HG03045 (cell line): ENCODE results near the gene AFAP1L2.

ENCODE experiments used
- ATAC-seq: cut with Tn5 transposase; IDR thresholded peaks from one replicate; pipeline ENCODE4 v1.9.1; 2021; ENCODE audit warnings: mild to moderate bottlenecking, moderate library complexity; ENCODE audit not compliant: unreplicated experiment

The AFAP1L2 gene

DNA sequence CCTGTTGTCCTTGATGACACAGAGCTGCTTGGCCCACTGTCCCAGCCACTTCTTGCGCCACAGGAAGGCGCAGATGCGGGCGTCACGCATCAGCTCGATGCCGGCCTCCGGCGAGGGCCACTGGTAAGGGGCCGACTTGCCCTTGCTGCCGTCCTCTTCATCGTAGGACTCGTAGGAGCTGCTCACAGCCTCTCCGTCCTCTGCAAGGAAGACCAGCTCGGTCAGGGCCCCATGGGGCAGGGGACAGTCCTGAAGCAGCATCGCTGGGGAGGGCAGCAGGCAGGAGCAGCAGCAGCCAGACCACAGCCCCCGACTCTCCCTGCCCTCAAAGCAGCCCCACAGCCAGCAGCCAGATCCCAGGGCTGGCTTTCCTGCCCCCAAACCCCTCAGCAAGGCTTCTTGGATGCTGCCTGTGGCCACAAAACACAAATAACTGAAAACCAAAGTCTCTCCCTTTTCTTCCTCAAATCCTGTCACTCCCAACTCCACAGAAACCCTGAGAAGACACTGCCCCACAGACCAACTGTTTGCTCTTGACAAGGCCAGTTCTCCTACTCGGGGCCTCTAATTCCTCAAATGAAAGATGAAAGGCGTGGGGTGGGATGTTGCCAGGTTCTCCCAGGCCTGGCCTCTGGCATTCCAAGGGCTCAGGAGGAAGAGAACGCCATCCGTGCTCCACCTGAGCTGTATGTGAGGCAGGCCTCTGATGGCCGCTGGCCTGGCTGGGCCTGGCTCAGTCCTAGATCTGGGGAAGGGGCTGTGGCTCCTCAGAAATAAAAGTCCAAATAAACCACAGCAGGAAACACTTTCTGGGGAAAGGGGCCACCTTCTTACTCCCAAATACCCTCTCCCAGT, 88.5 kb downstream of the AFAP1L2 start:
- no peak for ATAC-seq

DNA sequence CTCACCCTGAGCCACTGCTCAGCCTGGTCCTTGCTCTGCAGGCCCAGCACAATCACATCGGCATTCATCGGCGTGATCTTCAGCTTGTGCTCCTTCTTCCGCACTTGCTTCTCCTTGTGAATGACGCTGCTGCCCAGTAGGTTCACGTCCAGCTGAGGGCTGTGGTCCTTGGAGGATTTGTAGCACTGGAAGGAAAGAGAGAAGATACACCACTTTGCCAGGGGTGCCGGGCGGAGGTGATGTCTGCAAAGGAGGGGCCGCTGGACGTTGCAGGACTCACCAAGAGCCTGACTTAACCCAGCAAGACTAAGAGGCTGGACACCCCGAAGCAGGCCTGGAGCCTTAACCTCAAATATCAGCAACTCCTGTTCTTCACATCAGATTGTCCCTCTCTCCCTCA, 90.4 kb downstream of the AFAP1L2 start:
- ATAC-seq, result no peak

DNA sequence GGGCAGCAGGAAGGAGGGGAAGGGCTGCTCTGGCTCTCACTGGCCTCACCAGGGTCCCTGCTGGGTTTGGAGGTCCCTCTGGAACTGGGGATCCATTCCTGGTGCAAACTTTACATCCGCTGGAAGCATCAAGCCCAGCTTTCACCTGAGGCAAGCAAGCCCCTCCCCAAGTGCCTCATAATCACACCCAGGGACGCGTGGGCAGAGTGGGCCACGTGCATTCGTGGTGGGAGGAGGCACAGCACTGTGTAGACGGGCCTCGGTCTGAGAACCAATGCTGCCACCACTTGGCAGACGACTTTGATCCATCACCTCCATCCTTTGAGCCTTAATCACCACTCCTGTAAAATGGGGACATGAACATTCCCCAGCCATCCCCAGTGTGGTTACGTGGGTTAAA, 91.2 kb downstream of the AFAP1L2 start:
- ATAC-seq, result no peak

DNA sequence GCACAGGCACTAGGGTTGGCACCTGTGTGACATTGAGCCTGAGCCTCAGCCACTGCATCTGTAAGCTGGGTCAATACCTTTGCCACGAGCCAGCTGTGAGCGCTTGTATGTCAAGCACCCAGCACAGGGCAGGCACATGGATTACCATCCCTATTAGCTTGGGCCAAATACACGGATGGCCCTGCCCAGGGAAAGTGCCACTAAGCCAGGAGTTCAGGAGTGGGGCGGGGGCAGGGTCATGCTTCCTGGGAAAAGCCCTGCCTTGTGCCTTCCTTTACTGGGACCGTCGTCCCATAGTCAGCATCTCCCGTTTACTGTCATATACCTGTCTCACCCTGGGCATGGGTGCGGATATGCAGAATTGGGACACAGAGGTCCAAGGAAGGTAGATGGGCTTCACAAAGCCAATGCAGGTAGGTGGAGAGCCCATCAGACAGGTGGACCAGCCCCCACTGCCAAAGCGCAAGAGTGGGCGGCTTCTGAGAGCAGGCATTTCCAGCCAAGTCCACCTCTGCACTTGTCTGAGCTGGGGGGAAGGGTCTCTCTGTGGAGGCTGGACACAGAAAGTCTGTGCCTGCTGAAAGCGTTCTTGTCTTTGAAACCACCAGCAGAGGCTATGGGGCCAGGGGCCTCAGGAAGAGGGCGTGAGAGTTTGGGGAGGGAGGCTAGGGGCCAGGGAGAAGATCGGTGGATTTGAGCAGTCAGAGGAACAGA, 92.6 kb downstream of the AFAP1L2 start:
- ATAC-seq, result no peak

DNA sequence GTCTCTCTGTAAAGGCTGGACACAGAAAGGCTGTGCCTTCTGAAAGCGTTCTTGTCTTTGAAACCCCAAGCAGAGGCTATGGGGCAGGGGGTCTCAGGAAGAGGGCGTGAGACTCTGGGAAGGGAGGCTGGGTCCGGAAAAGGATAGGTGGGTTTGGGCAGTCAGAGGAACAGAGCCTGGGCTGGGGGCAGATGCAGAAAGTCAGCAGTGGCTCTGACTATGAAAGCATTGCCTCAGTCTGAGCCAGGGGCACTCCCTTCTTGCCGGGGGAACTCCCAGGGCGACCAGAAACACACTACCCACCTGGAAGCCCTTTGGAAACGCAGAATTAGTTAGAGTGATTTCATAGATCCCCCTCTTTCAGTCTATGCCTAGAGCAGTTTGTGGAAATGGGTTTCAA, 93.3 kb downstream of the AFAP1L2 start:
- ATAC-seq, result no peak

DNA sequence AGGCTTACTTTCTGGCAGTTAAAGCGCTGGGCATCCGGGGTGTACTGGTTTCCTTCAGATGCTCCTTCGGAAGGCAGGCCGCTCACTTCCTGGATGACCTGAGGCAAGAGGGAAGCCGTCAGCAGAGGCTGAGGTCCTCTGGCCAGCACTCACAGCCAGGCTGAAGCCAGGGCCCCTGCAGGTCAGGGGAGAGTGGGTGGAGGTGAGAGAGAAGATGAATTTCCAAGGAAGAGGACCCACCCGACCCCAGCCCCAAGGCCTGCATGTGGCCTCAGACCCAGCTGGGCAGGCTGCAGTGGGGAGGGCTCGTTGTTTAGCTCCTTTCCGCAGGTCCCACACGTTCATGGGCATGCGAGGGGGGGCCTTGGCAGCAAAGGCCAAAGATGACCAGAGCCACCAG, 94.0 kb downstream of the AFAP1L2 start:
- no peak for ATAC-seq

DNA sequence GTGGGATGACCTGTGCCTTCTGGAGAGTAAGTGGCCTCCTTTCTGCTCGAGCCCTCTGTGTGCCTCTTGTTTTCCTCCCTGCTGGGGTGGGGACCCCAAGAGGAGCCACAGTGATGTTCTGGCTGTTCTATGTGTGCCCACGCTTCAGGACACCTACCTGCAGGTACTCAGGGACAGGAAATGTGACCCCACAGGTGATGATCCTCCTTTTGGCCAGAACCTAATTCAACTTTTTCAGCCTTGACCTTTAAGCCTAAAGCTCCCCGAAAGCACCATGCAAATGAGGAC, 95.0 kb downstream of the AFAP1L2 start:
- no peak for ATAC-seq

DNA sequence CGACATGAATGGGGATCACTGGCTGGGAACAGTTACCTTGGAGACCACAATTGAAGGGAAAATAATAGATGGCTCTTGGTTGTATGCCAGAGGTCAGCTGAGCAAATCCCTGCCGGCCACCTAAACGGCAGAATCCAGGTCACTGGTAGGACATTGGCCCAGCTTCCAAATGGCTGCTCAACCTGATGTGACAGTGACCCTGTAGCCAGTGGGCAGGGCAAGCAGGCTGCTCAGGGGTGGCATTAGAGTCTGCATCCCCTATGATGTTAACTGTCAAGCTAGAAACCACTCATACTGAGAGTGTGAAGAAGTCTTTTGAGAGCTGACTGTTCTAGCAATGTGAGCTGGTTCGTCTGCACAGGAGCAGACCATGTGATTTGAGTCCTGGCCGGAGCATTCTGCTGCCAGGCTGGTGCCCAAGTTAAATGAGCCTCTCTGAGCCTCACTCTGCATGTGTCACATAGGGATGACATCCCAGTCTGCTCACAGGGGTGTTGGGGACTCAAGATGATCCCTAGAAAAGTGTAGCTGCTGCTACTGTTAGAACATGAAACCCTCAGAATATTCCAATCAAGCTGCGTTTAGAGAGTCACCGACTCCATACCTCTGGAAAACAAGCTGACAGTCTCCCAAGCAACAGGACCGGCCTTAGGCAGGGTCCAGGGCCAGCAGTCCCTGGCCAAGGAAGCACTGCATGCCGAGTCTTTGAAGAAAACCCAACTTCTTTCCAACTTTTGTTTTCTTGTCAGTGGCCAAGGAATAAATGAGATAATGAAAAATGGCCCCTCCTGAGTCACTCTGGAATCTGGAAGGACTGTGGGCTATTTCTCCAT, 95.6 kb downstream of the AFAP1L2 start:
- ATAC-seq, result no peak

DNA sequence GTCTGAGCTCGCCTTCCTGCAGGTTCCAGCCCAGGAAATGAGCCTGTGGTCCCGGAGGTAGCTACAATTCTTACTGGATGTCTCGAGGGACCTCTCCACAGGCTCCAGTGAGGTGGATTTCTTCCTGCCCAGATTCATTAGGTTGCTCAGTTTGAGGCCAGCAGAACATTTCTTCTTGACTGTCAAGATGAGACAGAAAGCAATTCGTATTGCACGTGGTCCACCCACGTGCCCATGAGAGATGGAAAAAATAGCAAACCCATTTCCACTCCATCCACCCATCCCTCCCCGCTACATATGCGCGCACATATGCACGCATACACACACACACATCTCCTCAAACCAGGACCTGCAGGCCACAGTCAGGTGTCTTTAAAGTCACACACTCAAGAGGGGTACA, 96.6 kb downstream of the AFAP1L2 start:
- no peak for ATAC-seq

DNA sequence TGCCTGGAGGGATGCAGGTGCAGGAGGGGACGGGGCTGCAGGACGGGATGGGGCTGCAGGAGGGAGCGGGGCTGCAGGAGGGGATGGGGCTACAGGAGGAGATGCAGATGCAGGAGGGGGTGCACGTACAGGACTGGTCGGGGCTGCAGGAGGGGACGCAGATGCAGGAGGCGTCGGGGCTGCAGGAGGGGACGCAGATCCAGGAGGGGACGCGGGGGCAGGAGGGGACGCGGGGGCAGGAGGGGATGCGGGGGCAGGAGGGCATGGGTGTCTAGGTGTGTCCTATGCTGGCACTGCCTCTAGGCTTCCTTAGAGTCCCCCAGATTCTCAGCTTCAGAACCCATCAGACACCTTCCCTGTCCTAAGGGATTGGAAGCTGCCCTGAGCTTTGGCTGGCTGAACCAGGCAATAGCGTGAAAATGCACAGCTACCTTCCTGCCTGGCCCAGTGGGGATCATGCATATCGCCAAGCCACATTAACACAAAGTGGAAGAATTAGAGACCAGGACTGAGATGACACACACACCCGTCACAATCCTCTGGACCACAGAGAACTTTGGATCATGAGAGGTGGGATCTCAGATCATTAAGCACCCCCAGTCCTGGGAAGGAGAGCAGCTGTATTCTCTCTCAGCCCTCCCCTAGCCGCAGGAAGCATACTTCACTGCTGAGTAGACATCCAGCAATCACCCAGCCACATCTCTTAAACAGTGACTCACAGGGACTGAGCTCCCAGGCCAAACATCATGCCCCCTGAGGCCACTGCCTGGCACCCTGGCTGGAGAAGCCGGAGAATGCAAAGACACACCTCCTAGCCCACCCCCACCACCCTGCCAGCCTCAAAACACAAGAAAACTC, 98.0 kb downstream of the AFAP1L2 start:
- no peak for ATAC-seq

DNA sequence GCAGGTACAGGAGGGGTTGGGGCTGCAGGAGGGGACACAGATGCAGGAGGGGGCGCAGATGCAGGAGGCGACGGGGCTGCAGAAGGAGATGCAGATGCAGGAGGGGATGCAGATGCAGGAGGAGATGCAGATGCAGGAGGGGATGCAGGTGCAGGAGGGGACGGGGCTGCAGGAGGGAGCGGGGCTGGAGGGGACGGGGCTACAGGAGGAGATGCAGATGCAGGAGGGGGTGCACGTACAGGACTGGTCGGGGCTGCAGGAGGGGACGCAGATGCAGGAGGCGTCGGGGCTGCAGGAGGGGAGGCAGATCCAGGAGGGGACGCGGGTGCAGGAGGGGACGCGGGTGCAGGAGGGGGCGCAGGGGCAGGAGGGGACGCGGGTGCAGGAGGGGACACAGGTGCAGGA, 98.8 kb downstream of the AFAP1L2 start:
- no peak for ATAC-seq

DNA sequence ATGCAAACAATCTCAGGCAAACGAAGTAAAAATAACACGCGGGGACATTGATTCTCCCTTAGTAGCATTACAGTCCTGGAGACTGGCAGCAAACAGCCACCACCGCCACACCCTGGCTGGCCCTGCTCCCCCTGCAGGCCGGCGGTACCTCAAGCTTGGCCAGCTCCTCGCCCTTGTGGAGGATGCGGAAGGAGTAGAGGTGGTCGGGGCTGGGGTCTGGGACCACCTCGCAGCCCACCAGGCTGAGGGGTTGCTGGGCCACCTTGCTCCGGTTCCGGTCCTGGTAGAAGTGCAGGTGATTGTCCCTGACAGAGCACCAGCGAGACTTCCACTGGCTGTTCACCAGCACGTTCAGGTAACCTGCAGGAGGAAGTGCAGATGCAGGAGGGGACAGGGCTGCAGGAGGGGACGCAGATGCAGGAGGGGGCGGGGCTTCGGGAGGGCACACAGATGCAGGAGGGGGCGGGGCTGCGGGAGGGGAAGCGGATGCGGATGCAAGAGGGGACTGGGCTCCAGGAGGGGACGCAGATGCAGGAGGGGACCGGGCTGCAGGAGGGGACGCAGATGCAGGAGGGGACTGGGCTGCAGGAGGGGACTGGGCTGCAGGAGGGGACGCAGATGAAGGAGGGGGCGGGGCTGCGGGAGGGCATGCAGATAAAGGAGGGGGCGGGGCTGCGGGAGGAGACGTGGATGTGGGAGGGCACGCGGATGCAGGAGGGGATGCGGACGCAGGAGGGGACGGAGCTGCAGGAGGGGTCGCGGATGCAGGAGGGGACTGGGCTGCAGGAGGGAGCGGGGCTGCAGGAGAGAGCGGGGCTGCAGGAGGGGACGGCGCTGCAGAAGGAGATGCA, 99.5 kb downstream of the AFAP1L2 start:
- ATAC-seq, result peak; percentile 47

DNA sequence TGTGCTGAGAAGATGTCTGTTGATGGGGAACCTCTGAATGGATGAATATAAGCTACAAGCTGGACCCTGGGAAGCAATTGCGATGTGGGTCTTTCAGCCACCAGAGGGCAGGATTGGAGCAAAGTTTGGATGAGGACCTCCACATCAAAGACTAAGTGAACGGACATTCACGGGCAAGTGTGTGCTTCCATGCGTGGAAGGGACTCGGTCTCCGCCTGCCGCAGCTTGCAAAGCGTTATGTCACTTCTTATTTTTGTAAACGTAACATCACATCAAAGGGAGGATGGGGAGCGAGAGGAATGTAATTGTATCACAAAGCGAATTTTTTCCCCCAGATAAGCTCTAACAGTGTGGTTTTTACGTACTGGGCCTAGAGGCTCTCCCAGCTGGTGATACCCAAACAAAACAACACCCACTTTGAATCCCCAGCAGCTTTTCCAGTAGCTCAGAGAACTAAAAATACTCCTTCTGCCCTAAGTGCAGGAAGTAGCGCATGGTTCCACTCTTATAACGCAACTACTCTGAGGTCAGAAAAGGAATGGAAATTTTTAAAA, 100.2 kb downstream of the AFAP1L2 start:
- peak; percentile 77 for ATAC-seq

DNA sequence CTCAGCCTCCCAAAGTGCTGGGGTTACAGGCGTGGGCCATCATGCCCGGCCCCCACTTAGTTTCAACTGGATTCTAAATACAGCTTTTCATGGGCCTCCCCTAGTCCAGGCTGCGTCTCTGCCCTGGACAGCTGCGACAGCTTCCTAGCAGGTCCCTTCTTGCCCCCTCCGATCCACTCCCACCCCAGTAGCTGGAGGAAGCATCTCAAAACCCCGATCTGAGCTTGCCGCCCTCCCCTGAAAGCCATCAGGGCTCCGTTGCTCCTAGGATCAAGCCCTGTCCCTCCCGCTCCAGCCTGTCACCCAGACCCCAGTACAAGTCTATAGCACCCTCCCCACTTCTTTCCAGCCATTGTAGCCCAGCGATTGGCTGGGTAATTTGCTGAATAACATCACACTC, 100.7 kb downstream of the AFAP1L2 start:
- no peak for ATAC-seq

DNA sequence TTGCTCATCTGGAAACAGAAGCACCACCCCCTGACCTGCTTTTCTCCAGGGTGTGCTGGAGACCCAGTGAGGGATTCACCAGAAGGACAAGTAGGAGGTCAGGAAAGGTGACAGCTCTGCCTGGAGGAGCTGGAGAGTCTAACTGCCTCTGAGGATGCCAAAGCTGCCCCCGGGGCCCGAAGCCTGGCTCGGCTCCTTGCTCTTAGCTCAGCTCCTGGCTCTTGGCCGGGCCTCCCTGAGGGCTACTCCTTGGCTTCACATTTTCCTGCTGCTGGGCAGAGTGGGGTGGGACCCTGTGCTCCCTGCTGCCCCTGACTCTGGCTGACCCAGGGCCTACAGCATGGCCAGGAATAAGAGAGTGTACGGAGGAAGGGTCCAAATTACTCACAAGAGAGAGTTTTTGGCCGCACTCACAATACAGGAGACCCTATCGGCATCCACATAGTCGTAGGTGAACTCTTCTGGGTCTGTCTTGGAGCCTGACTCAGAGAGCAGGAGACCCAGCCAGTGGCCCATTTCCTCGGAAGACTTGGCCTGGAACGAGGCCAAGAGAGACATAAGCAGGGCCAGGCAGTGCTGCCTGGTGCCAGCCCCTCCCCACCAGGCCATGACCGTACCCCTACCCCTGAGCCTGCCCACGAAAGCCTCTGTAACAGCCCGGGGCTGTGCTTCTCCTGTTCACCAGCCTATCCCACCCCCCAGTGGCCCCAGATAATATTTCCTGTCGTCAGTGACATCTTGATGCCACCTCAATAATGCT, 102.2 kb downstream of the AFAP1L2 start:
- ATAC-seq, result no peak

DNA sequence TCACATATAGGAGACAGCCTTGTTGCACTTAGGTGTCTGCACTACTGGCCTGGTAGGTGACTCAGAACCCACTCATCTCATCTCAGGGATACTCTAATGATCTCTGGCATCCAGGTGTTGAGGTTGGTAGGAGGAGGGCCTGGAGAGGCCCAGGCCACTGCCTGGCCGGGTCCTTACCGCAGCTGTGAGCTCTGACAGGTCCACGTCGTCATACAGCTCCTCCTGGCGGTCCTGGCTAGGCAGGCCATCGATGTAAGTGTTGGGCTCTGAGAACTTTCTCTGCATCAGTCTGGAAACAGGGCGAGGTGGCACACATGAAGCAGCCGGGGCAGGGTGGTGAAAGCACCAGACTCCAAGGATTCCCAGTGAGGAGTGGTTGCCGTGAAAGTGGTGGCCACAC, 103.1 kb downstream of the AFAP1L2 start:
- no peak for ATAC-seq

DNA sequence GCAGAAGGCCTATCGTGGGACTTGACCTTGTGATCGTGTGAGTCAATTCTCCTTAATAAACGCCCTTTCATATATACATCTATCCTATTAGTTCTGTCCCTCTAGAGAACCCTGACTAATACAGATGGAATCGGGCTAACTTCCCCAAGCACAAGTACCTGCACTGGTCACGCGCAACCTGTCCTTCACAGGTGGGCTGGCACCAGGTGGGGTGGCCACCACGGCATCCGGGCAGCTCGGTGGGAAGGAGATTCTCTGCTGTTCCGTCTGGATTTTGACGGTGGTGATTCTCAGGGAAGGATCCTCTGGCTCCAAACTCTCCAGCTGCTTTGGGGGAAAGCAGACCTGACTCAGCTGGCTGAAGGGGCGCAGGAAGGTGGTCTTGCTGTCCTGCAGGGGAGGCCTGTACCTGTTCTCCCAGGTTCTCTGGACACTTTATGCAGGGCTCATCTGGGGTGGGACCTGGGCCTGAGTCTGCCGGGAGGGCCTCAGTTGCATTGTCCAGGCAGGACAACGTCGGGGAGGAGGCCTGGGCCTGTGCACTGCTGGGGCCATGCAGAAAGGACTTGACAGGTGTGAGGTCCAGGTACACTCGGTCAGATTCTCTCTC, 104.2 kb downstream of the AFAP1L2 start:
- ATAC-seq, result no peak

DNA sequence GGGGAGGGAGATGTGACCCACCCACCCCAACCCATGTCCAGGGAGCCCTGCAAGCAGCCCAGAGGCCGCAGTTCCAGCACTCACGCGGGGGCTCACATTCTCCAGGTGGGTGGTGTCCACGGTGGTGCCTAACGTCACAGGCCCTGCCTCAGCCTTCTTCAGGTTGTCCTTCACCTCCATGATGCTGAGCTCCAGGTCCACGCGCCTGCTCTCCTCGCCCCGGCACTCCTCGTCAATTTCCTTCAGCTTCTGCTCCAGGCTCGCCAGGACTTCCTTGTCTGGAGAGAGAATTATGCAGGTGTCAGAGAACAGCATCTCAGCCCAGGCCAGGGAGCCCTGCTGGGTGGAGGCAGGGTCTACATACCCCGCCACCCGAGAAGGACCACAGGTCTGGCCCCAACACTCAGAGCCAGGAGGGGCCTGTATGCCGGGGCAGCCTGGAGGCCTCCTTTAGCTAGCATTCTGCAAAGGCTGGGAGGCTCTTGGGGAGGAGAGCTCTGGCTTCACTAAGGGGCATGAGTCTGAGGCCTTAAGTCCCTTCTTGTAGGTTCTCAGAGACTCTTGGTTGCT, 107.1 kb downstream of the AFAP1L2 start:
- ATAC-seq, result no peak
